GM18520 (cell line): ENCODE data around the gene RAPGEF2.
"Not testable (repeated sequence)": the region's sequence is repeated elsewhere in the genome, so short reads cannot be mapped to it uniquely, and the experiment has no call there.

ENCODE experiments used
- ATAC-seq: cut with Tn5 transposase; IDR thresholded peaks from one replicate; pipeline ENCODE4 v1.9.1; 2021; ENCODE audit not compliant: unreplicated experiment

The RAPGEF2 gene

GRCh38 chr4:159229164-159229563 is 126.3 kb downstream of the RAPGEF2 start:
- ATAC-seq: no peak

GRCh38 chr4:159232465-159233106 is 129.7 kb downstream of the RAPGEF2 start:
- peak; percentile 83 for ATAC-seq

- ATAC-seq: no peak
These were observed 133.0 kb downstream of the RAPGEF2 start for GRCh38 chr4:159235779-159236368.

- no peak for ATAC-seq
These were observed 135.1 kb downstream of the RAPGEF2 start for GRCh38 chr4:159237975-159238374.

- no peak for ATAC-seq
These were observed 135.8 kb downstream of the RAPGEF2 start for GRCh38 chr4:159238631-159239030.

GRCh38 chr4:159239629-159240028 is 136.8 kb downstream of the RAPGEF2 start:
- ATAC-seq: no peak

GRCh38 chr4:159240046-159240445 is 137.2 kb downstream of the RAPGEF2 start:
- ATAC-seq: no peak

- ATAC-seq: no peak
These were observed 137.8 kb downstream of the RAPGEF2 start for GRCh38 chr4:159240687-159241086.

GRCh38 chr4:159242427-159242826 is 139.5 kb downstream of the RAPGEF2 start:
- no peak for ATAC-seq

GRCh38 chr4:159248384-159249178 is 145.7 kb downstream of the RAPGEF2 start:
- no peak for ATAC-seq

- no peak for ATAC-seq
These were observed 148.0 kb downstream of the RAPGEF2 start for GRCh38 chr4:159250751-159251325.

GRCh38 chr4:159251580-159251979 is 148.7 kb downstream of the RAPGEF2 start:
- ATAC-seq: not testable (repeated sequence)

GRCh38 chr4:159252491-159252890 is 149.6 kb downstream of the RAPGEF2 start:
- no peak for ATAC-seq

- ATAC-seq: no peak
These were observed 153.2 kb downstream of the RAPGEF2 start for GRCh38 chr4:159256037-159256436.

- no peak for ATAC-seq
These were observed 156.1 kb downstream of the RAPGEF2 start for GRCh38 chr4:159258889-159259560.

GRCh38 chr4:159264057-159264456 is 161.2 kb downstream of the RAPGEF2 start:
- no peak for ATAC-seq

GRCh38 chr4:159266981-159267868 is 164.3 kb downstream of the RAPGEF2 start:
- ATAC-seq: no peak

- no peak for ATAC-seq
These were observed 165.0 kb downstream of the RAPGEF2 start for GRCh38 chr4:159267869-159268285.

- ATAC-seq: no peak
These were observed 165.7 kb downstream of the RAPGEF2 start for GRCh38 chr4:159268607-159269006.

- ATAC-seq: no peak
These were observed 166.2 kb downstream of the RAPGEF2 start for GRCh38 chr4:159269116-159269515.
